Fibroblast of skin of left quadriceps (primary cell): ENCODE results near the gene HNRNPA3.
"Not testable (repeated sequence)": the region's sequence is repeated elsewhere in the genome, so short reads cannot be mapped to it uniquely, and the experiment has no call there.

Experiments
- DNase-seq, 2 experiments: peaks; one replicate each; pipeline ENCODE4 v3.0.0-alpha.2; 2013; ENCODE audit warnings: low read depth in 2 of 2

HNRNPA3 gene

GRCh38 chr2:177212106-177212890 is at the start of gene HNRNPA3:
HNRNPA3 (plus strand) TSS chr2:177212794; CDS start chr2:177212800, 6 bp downstream.
- peak; percentile 98 for DNase-seq

GRCh38 chr2:177164131-177164530 is 48.5 kb upstream of the HNRNPA3 start:
- no peak for DNase-seq

GRCh38 chr2:177164584-177165052 is 48.0 kb upstream of the HNRNPA3 start:
- DNase-seq, result peak; percentile 70

GRCh38 chr2:177165061-177165583 is 47.5 kb upstream of the HNRNPA3 start:
- no peak for DNase-seq

- DNase-seq, result no peak
Observed at GRCh38 chr2:177165721-177166711, 46.6 kb upstream of the HNRNPA3 start.

- no peak for DNase-seq
Observed at GRCh38 chr2:177169810-177170514, 42.6 kb upstream of the HNRNPA3 start.

GRCh38 chr2:177171418-177171865 is 41.2 kb upstream of the HNRNPA3 start:
- no peak for DNase-seq

GRCh38 chr2:177172034-177172880 is 40.3 kb upstream of the HNRNPA3 start:
- peak in 1 of 2 experiments; percentile 64 for DNase-seq

GRCh38 chr2:177174486-177174885 is 38.1 kb upstream of the HNRNPA3 start:
- DNase-seq, result no peak

GRCh38 chr2:177175917-177176668 is 36.5 kb upstream of the HNRNPA3 start:
- DNase-seq, result no peak

GRCh38 chr2:177178797-177179196 is 33.8 kb upstream of the HNRNPA3 start:
- DNase-seq, result no peak

- no peak for DNase-seq
Observed at GRCh38 chr2:177179227-177179626, 33.4 kb upstream of the HNRNPA3 start.

- DNase-seq, result not testable (repeated sequence)
Observed at GRCh38 chr2:177179671-177180070, 32.9 kb upstream of the HNRNPA3 start.

GRCh38 chr2:177180269-177181000 is 32.2 kb upstream of the HNRNPA3 start:
- DNase-seq, result no peak

- no peak for DNase-seq
Observed at GRCh38 chr2:177183860-177184259, 28.7 kb upstream of the HNRNPA3 start.

GRCh38 chr2:177184606-177185005 is 28.0 kb upstream of the HNRNPA3 start:
- no peak for DNase-seq

- DNase-seq, result not testable (repeated sequence)
Observed at GRCh38 chr2:177186038-177186437, 26.6 kb upstream of the HNRNPA3 start.

- DNase-seq, result peak; percentile 73 to 76
Observed at GRCh38 chr2:177187631-177188312, 24.8 kb upstream of the HNRNPA3 start.
